GM18870 (cell line): Measurements from ENCODE around the gene MAML3.

ENCODE experiments used
- ATAC-seq: cut with Tn5 transposase; IDR thresholded peaks from one replicate; pipeline ENCODE4 v1.9.1; 2021; ENCODE audit warnings: moderate library complexity; ENCODE audit not compliant: unreplicated experiment

MAML3 gene

GRCh38 chr4:140048419-140048995, 105.5 kb downstream of the MAML3 start:
- no peak for ATAC-seq

GRCh38 chr4:140047786-140048185, 106.2 kb downstream of the MAML3 start:
- ATAC-seq: no peak

- no peak for ATAC-seq
Observed at GRCh38 chr4:140047017-140047640, 106.9 kb downstream of the MAML3 start.

- no peak for ATAC-seq
Observed at GRCh38 chr4:140046543-140046942, 107.4 kb downstream of the MAML3 start.

- no peak for ATAC-seq
Observed at GRCh38 chr4:140046016-140046415, 108.0 kb downstream of the MAML3 start.

- ATAC-seq: no peak
Observed at GRCh38 chr4:140044337-140044902, 109.6 kb downstream of the MAML3 start.

- ATAC-seq: no peak
Observed at GRCh38 chr4:140042634-140043033, 111.3 kb downstream of the MAML3 start.

- ATAC-seq: no peak
Observed at GRCh38 chr4:140038031-140038533, 115.9 kb downstream of the MAML3 start.

GRCh38 chr4:140037353-140038030, 116.5 kb downstream of the MAML3 start:
- no peak for ATAC-seq

- no peak for ATAC-seq
Observed at GRCh38 chr4:140031706-140032105, 122.3 kb downstream of the MAML3 start.

- ATAC-seq: no peak
Observed at GRCh38 chr4:140031061-140031460, 122.9 kb downstream of the MAML3 start.

GRCh38 chr4:140028676-140029517, 125.1 kb downstream of the MAML3 start:
- ATAC-seq: no peak

- ATAC-seq: no peak
Observed at GRCh38 chr4:140028101-140028500, 125.9 kb downstream of the MAML3 start.

GRCh38 chr4:140027101-140027500, 126.9 kb downstream of the MAML3 start:
- ATAC-seq: no peak

GRCh38 chr4:140025470-140025869, 128.5 kb downstream of the MAML3 start:
- no peak for ATAC-seq

GRCh38 chr4:140020457-140021361, 133.3 kb downstream of the MAML3 start:
- ATAC-seq: no peak

GRCh38 chr4:140019619-140020347, 134.2 kb downstream of the MAML3 start:
- ATAC-seq: no peak

- no peak for ATAC-seq
Observed at GRCh38 chr4:140018931-140019618, 134.9 kb downstream of the MAML3 start.

GRCh38 chr4:140014284-140014683, 139.7 kb downstream of the MAML3 start:
- no peak for ATAC-seq
